GM19023 (cell line): ENCODE measurements around the gene ADAMTS4.

Experiments
- ATAC-seq: cut with Tn5 transposase; IDR thresholded peaks from one replicate; pipeline ENCODE4 v1.9.1; 2021; ENCODE audit warnings: mild to moderate bottlenecking, moderate library complexity; ENCODE audit not compliant: unreplicated experiment

ADAMTS4 gene

GRCh38 chr1:161175771-161176453 lies 22.9 kb downstream of the ADAMTS4 start:
- ATAC-seq, result no peak

- ATAC-seq, result no peak
Measured at GRCh38 chr1:161174911-161175310, 23.9 kb downstream of the ADAMTS4 start.

- no peak for ATAC-seq
Measured at GRCh38 chr1:161173711-161174110, 25.1 kb downstream of the ADAMTS4 start.

- no peak for ATAC-seq
Measured at GRCh38 chr1:161172776-161173376, 26.0 kb downstream of the ADAMTS4 start.

GRCh38 chr1:161172349-161172748 lies 26.5 kb downstream of the ADAMTS4 start:
- ATAC-seq, result no peak

- no peak for ATAC-seq
Measured at GRCh38 chr1:161171696-161172095, 27.2 kb downstream of the ADAMTS4 start.

- no peak for ATAC-seq
Measured at GRCh38 chr1:161171191-161171590, 27.7 kb downstream of the ADAMTS4 start.

GRCh38 chr1:161168906-161169305 lies 29.9 kb downstream of the ADAMTS4 start:
- no peak for ATAC-seq

GRCh38 chr1:161166669-161167548 lies 31.9 kb downstream of the ADAMTS4 start:
- ATAC-seq, result peak; percentile 2

- peak; percentile 95 for ATAC-seq
Measured at GRCh38 chr1:161165742-161166668, 32.8 kb downstream of the ADAMTS4 start, which contains the start of gene PPOX. PPOX (plus strand) TSS chr1:161166426; CDS start chr1:161166848, 422 bp downstream.

- no peak for ATAC-seq
Measured at GRCh38 chr1:161164901-161165610, 33.8 kb downstream of the ADAMTS4 start.

- ATAC-seq, result no peak
Measured at GRCh38 chr1:161163793-161164192, 35.1 kb downstream of the ADAMTS4 start.

GRCh38 chr1:161162806-161163205 lies 36.0 kb downstream of the ADAMTS4 start:
- no peak for ATAC-seq

GRCh38 chr1:161162052-161162451 lies 36.8 kb downstream of the ADAMTS4 start:
- no peak for ATAC-seq

- no peak for ATAC-seq
Measured at GRCh38 chr1:161161652-161162051, 37.2 kb downstream of the ADAMTS4 start.

GRCh38 chr1:161160671-161161145 lies 38.1 kb downstream of the ADAMTS4 start:
- ATAC-seq, result no peak

GRCh38 chr1:161159913-161160243 lies 39.0 kb downstream of the ADAMTS4 start:
- ATAC-seq, result peak; percentile 34

- peak; percentile 86 for ATAC-seq
Measured at GRCh38 chr1:161159087-161159912, 39.6 kb downstream of the ADAMTS4 start, which contains the start of gene USP21. USP21 (plus strand) TSS chr1:161159500; CDS start chr1:161160641, 1,141 bp downstream.
